Activated gamma-delta T cell treated with Interleukin-2 at 50 U/mL for 16 hours (primary cell): ENCODE results near the gene BRINP1.

ENCODE experiments used
- DNase-seq: peaks from one replicate; pipeline ENCODE4 v3.0.0-alpha.2; 2020

Gene BRINP1

DNA sequence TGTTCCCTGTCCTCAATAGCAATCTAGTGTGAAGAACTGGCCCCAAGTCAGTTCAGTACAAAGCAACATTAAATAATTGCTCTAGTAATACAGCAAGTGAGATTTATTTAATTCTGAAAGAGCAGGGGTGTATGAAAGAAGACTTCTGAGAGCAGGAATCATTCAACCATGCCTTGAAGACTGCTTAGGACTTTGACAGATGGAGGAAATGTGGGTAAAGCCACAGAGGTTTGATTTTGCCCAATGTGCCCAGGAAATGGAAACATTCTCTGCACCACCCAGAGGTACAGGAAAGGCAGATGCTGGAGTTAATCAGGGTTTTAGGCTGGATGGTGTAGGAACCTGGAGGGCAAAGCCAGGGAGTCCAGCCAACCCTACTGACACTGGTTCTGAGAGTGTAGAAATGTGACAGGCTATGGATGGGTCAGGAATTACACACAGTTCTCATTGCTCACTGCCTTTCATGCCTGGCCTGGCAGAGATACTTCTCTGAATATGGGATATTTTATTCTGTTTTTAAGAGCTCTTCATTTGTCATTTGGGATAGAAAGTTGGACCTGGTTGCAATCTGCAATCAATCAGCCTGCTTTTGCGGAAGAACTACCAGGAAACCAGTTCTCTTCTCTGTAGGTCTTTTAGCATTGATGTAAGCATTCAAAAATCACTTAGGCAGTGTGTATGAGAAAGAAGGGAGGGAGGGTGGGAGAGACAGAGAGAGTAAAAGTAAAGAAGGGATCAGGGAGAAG lies 88.3 kb downstream of the BRINP1 start:
- DNase-seq: no peak

DNA sequence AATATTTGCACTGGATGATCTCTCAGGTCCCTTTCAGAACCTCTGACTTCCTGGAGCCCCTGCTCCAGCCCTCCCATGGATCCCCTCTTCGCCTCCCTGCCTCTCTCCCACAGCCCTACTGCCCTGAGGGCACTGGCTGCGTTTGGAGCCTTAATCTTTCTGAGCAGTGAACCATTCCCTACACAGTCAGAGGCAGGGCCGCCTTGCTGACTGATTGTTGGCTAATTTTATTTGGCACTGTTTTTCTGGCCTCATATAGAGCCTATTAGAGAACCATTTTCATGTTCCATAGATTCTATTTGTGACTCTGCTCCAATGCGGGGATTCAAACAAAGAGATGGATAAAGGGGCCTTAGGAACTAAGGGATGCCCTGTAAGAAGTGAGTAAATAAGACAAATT lies 91.1 kb downstream of the BRINP1 start:
- DNase-seq: no peak

DNA sequence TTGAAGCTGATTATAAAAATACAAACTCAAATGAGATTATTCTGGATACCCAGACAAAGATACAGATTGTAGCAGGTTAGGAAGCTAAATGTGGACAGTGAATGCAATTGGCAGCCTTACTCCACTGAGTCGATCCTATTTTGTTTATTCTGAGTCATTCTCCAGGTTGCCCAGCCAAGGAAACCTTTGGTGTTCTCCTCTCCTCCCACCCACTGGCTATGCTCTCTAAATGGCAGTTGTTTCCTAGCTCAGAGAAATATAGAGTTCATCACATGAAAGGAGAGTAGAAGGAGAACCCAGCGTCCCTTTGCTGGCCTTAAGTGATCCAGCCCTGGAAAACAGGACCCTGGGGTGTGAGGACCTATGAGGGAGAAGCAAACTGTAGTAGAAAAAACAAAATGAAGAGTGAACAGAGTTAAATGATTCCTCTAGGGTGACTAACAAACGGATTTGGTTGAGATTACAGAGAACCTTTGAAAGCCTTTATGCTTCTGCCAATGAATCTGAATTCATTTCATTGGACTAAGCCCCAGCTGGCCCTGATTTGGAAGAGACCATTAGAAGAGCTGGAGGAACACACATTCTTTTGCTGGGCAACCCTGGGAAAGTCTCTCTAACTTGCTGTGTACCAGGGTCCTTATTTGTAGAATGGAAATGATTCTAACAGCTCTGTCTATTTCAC lies 95.1 kb downstream of the BRINP1 start:
- no peak for DNase-seq

DNA sequence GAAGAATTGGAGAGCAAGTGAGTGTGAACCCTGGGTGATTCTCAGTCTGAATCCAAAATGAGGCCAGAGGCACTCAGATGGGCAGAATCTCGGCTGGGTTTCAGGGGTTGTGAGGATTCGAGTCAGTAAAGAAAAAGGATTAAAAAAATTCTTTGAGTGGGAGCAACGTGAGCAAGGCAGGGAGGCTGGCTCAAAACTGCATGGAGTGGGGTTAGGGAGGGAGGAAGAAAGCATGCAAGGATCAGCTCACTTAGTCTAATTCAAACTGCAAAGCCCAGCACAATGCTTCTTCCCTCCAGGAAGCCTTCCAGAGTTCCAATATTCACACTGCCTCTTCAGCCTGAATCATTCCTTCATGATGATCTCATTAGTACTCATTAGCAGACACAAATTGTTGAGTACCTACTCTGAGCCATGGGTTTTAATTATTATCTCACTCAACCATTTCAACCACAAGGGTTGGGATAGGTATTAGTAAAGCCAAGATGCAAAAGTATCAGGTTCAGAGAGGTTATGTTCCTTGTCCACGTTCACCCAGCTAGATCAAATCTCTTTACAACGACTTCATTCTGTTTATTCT lies 95.8 kb downstream of the BRINP1 start:
- no peak for DNase-seq

DNA sequence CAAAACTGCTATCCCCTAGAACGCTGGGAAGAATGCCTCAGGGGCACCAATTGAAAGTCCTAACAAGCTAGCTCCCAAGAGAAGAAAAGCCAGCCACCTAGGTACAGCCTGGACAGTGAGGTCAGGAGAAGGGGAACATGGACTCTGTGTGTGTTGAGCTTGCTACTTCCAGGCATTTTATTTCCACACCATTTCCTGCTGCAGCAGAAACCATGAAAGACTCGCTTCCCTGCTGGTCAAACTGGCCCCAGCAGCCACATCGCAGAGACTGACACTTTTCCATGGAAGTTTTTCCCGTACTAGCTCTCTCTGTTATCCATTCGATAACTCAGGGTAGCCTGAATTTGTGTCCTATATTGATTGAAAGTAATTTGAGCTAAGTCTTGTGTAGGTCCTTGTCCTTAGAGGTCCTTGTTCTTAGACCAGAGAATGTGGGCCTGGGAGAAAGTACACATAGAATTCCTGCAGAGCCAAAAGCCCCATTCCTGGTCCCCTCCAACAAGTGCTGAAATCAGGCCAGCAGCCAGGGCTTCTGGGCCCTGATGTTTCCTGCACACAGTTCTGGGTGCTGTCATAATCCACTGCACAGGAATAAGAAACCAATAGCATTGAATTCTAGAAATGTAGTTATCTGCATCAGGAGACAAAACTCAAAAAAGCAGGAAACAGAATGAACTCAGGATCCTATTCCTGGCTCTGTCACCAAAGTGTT lies 96.6 kb downstream of the BRINP1 start:
- DNase-seq: no peak

DNA sequence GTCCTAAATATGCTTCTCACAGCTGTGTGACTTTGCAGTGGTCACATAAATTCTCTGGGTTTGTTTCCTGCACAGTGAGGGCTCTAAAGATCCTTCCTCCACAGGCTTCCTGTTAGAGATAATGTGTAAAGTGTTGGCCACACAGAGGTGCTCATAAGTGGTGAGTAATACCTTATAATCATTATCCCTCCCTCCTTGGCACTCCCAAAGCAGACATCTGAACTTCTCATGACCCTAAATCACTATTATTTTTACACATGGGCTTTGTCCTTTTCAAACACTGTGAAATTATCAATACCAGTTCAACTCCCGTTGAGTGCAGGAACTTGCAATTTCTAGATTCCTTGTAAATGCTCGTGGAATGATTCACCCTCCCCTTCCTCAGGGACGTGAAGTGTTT lies 100.2 kb downstream of the BRINP1 start:
- DNase-seq: no peak

DNA sequence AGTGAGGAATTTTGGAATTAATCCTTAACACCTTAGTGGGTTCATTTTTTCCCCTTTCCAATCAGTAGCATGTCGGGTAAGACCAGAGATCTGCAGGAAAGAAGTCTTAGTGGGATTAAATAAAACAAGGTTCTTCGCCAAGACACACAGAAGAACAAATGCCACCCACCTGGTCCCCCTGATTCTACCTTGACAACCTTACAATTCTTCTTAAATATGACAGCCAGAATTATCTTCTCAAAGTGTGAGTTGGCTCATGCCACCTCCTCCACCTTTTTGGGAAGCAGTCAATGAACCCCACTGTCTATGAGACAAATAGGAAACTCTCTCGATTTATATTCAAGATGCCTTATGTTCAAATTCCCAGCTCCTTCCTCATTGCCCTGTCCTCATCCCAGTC lies 105.1 kb downstream of the BRINP1 start:
- no peak for DNase-seq

DNA sequence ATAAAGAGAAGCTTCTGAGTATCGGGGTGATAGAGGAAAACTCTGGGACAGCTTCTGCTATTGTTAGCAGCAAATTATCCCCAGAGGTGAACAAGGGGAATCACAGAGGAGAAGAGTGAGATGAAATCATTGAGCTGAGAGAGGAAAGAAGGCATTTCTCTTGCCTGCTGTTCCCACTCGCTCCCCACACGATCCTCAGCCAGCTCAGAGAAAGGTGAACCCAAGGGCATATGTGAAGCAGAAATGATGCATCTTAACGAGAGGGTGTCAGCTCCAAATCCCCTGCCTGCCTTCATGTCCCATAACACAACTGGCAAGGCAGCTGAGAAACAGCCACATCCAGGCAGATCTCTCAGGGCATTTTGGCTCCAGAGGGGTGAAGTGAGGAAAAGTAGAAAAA lies 111.6 kb downstream of the BRINP1 start:
- DNase-seq: no peak

DNA sequence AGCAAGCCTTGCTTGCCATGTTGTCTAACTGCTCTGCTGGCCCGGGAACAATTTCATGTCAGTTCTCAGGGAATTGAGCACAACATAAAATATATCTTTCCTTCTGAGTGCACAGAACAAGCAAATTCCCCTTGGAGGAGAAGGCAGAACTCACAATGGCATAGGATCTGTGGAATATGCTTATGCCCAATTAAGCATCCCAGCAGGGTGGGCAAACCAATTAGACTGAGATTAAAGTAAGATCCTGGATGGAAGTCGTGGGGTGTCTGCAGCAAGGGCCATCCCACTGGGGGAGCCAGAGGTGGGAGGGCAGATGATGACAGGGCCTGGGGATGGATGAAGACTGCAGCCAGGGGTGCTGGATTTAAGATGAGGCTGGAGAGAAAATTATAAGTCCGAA lies 114.1 kb downstream of the BRINP1 start:
- DNase-seq: no peak

DNA sequence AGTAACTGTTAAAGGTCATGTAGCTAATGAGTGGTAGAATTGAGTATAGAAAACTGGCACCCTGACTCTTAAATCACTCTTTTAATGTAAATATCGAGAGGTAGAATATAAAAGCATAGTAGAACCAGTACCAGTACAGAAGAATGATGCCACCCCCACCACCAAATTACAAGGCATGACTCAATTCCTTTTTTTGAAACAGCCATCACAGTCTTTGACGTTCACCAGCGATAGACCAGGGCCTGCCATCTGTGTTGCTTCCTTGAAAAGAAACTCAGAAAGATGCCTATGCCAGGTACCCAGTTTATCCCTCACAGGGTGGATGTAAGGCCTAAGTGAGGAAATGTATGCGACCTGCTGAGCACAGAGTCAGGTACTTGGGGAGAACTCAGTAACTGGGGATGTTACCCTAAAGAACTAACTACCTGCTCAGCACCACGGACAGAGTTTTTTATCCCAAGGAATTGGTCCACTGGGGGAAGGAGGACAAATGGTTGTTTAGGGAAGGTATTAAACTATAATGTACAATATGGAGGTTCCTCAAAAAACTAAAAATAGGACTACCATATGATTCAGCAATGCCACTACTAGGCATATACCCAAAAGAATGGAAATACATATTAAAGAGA lies 116.5 kb downstream of the BRINP1 start:
- DNase-seq: no peak

DNA sequence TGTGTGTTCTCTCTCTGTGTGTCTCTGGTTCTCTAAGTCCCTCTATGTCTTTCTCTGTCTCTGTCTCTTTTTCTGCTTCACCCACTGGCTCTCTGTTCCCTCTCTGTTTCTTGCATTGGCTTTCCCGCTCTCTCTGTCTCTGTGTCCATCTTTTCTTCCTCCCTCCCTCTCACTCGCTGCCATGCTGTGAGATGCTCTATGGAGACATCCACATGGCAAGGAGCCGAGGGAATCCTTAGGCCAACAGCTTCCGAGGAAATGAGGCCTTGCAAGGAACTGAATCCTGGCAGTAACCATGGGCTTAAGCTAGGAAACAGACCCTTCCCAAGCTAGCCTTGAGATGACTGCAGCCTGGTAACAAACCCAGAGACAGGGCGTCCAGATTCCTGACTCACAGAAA lies 117.3 kb downstream of the BRINP1 start:
- no peak for DNase-seq

DNA sequence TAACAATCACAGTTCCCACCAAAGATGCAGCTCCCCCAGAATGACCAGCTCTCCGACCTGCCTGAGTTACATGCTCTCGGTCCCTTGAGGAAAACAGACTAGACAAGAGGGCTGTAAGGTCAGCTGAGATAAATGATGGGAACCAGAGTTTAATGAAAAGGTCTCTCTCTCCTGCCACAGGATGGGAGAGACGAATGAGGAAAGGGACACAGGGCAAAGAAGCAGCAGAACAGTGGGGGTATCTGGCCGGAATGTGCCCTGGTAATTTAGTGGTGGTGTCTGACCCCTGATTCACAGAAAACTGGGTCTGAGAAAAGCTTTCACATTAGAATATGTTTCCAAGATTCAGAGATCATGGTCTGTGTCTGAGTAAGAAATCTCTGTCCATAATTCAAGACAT lies 118.5 kb downstream of the BRINP1 start:
- DNase-seq: no peak

DNA sequence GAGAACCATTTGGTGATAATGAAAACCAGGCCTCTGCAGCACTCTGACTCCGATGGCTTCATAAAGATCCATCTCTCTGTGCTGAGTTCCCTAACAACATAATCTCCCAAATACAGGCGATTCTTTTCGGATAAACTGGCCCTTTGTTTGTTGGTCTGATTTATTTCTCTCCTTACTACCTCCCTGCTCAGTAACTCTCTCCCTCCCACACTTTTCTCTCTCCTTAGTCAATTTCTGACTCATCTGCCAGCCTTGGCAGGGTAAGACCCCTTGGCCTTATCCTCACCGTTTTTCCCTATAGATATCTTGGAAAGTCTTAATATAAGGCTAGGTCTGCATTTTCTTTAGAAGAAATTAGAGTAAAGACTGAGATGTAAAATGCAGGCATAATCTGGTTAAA lies 128.7 kb downstream of the BRINP1 start:
- no peak for DNase-seq

DNA sequence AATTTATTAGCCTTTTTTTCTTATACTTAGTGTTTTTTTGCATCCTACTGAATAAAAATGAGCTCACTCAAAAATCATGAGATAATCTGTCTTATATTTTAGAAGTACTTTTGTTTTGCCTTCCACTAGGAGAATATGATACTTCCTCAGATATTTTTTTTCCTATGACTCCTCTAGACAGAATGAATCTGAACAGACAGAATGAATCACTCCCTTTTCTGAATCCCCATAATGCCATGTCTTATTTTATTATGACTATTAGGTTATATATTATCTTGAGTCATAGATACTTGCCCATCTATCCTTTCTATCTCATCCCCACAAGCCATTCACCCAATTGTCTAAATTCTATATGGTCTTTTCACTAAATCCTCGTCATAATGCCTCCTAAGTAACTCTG lies 134.6 kb downstream of the BRINP1 start:
- no peak for DNase-seq

DNA sequence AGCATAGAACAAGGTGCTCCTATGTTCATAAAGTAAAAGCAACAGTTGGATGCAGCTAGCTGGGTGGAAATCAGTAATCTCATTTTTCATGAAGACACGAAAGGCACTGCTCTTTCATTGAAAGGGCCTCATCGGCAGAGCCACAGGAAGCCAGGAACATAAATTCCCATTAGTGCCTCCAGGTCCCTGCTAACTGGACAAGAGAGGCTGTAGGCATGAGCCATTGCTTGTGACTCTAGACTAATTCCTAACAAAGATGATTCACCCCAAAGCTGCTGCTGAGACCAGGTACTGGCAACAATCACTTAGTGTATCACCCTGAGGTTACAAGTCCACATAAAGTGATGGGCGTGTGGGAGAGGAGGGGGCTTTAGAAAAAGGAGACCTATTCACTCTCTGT lies 141.8 kb downstream of the BRINP1 start:
- DNase-seq: no peak

DNA sequence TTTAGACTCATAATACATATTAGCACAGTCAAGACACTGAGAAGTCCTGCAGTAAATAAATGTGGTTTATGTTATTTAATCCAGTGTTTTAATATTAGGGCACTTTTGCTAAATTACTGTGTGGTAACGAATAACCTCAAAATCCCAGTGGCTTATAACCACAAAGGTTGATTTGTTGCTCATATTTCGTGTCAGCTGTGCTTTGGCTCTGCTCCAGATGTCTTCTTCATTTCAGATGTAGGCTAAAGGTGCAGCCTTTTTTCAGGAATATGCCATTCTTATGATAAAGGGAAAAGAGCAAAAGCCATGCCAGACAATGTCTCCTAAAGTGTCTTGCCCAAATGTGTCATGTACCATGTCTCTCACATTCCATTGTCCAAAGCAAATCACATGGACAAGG lies 144.8 kb downstream of the BRINP1 start:
- DNase-seq: no peak

DNA sequence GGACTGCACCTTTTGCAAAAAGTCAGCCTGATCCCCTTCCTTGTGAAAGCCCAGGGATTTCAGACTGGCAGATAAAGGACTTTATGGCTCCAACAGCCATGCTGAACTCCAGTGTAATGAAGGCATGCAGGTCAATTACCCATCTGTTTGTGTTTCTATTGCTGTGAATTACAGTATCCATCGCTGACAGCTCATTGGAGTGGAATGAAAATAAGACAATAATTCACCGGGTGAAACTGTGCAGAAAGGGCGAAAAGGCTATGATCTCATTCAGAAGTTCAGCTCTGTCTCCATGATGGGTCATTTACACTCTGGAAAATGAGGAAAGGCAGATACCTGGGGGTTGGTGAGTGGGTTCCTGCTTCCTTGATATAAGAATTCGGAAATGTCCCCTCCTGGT lies 148.0 kb downstream of the BRINP1 start:
- DNase-seq: no peak

DNA sequence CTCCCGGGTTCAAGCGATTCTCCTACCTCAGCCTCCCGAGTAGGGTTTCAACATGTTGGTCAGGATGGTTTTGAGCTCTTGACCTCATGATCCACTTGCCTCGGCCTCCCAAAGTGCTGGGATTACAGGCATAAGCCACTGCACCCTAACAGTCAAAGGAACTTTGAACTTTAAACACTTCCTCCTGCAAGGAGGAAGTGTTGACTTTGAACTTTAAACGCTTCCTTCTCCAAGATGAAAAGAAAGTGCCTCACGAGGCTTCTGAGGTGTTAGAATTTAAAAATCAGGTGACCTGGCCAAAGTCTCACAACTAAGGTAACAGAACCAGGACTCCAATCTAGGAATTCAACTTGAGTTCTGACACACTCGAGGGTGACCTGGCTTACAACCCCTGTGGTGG lies 150.9 kb downstream of the BRINP1 start:
- no peak for DNase-seq

DNA sequence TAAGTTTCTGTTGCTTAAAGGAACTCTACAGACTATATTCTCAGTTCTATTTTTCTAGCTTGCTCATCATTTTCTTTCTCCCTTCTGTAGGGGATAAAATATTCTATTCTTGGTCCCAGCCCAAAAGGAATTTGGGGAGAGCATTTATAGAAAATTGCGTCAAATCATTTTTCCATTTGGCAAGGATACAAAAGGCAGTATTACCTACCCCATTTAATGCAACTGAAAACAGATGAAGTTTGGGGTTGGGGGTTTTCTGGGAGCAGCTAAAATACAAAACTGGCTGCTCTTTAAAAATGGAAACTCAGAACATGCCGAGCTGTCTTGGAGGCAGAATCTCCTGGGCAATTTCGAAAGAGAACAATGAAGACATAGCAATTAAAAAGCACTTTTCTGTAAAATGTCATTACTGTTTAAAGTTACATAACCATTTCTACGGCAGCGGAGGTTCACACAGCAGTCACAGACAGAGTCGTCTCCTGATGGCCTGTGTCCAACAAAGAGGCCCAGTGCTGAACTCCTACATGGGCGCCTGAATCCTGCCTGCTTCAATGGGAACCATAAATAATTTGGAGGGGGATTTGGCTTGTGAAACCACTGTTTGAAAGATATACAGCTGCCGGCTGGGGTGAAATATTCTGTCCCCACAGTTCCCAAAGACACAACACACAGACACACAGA lies 152.4 kb downstream of the BRINP1 start:
- DNase-seq: no peak

DNA sequence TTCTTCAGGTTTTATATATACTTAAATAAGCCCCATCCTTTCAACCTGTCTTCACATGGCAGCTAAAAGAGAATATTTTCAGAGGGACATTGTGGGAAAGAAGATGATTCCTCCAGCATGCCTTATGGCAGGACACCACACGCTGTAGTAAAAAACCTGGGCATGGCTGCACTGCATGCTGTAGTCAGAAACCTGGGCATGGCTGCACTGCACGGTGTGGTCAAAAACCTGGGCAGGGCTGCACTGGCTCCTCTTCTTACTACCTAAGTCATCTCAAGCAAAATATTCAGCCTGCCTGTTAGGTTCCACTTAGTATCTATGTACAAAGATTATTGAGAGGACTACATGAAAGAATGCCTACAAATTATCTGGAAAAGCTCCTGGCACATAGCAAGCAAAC lies 153.6 kb downstream of the BRINP1 start:
- DNase-seq: no peak

DNA sequence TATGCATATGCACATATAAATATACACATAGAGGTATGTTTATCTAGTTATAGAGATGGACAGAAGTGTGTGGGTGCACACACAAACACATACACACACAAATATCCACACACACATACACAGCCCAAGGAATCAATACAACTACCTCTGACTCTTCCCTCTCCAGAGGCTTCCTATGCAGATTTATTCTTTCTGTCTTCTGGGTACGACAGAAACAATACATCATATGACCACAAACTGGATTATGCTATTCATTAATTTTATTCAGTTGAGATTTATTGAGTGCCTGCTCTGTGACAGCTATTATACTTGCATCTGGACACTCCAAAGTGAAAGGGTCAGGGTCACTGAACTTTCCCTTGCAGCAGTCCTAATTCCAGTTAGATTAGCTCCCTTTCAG lies 155.8 kb downstream of the BRINP1 start:
- DNase-seq: no peak

DNA sequence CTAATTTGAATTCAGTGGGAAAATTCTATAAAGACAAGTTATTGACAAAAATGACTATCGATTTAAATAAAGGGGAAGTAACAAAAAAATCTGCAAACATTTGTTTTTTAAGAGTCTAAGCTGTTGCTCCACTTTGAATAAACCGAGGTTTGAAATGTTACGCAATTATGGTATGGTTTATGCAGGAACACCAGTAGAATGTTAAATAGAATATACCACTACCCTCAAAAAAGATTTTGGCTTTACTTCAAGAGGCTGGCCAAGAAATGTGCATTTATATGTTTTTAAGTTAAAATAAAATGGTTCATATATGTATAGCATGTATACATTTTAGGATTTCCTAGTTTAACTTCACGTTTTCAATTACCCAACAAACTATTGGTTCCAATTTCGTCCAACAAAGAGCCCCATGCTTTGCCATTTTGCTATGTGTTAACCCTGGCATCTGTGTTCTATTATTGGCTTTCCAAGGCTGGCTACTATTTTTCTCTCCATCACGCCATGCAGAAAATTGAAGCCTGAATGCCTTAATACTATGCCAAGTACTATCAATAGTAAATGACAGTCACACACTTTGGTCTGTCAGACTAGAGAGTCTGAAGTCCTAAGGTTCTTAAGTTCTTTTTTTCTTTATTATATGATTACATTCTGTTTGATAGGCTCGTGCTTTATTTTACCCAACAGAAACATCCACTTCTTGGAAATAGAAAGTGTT lies 171.2 kb downstream of the BRINP1 start:
- no peak for DNase-seq
